ENCODE measurements around the gene SEC23A.
A peak's percentile ranks its signal among the peaks of the same experiment; 100 is the strongest.
"Not testable (repeated sequence)": the region's sequence is repeated elsewhere in the genome, so short reads cannot be mapped to it uniquely, and the experiment has no call there.

SEC23A gene

DNA sequence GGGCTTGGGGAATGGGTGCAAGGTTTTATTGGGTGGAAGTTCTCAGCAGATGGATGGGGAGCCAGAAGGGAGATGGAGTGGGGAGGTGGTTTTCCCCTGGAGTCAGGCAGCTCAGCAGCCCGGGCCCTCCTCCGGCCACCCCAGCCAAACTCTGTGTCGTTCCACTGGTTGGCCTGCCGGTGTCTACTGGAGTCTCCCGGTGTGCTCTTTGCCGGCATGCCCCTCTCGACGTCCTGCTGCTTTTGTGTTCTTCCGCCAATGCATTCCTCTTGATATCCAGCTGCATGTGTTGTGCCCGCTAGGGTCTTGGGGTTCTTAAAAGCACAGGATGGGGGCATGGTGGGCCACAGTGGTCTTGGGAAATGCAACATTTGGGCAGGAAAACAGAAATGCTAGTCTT is 72.8 kb downstream of the SEC23A start:
- no peak for DNase-seq (ENCODE audit: low read depth)

DNA sequence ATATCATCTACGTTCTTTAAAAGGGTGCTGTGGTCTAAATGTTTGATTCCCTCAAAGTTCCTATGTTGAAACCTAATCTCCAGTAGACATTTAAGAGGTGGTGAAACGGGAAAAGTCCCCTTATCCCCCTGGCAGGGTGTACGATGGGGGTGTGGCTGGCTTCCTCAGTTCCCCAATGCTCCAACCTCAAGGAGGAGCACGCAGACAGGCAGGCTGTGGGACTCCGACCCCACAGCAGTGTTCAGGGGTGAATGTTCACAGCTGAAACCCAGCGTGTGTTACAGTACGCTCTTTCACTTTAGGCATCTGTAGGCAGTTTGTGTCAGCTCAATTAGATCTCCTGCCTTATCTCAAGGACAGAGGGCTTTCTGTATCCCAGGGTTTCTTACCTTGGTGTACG is 73.2 kb downstream of the SEC23A start:
- DNase-seq (ENCODE audit: low read depth) = no peak

DNA sequence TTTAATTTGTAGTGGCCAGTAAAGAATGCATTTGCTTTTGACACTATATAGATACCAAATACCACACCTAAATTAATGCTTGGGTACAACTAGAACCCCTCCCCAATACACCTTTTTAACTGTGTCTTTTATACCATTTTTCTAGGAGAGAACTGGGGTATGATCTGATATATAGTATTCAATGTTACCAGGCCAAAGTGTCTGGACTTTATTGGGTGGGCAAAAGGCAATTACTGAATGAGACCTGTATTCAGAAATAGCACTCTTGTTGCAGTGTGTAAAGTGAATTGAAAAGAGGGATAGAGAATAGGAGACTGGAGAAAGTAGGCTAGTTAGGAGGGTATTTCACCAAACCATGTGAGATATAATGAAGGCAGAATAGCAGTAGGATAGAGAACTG is 74.4 kb downstream of the SEC23A start:
- no peak for DNase-seq (ENCODE audit: low read depth)

DNA sequence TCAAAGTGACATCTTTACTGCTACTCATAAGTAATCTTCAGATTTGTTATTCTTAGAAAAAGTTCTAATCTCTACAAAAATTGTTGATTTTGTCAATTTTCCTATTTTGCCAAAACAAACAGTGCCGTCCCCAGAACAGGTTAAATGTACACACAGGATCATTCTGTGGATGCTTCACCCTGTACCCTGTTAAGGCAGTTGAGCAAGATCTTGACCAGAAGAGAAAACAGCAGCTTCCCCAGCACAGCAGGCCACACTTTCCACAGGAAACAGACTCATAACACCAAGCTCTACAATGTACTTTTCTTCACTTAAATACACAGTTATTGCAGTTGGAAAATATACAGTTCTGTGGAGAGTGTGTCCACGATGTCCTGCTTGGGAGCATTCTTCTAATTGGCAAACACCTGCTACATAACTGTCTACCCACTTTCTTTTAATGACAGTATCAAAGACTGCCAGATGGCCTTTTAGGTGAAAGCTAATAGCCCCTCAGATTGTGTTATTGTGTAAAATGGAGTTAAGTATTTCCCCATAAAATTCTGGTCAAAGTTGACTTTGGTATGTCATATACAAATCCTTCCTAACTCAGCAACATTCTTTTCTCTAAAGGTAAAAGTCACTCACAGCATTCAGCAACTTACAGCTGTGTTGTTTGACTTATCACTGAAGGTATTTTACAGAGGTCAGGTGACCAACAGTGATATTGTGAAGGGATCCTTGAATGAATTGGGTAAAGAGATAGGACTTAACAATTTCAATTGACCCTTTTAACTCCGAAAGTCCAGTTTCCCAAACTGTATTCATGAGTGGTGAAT is 77.0 kb downstream of the SEC23A start:
- no peak for DNase-seq (ENCODE audit: low read depth)

DNA sequence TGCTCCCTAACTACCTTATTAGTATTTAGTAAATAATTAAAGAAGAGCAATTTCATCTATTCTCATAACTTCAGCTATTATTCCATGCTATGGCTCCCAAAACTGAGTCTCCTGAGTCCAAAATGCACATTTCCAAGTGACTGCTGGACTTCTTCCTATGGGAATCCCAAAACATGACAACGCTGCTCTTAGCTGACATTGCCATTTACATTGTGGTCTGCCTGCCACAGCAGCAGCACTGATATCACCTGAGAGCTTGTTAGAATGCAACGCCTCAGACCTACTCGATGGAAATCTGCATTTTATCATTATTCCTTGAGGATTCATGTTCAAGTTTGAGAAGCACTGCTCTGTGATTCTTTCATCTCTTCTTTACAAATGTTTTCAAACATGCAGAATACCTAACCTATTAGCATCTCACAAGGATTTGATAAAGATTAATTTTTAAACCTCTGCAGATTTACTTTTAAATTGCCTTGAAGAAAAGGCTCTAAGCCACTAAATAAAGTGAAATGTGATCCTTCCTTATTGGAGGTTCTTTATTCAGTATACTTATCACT is 77.7 kb downstream of the SEC23A start:
- DNase-seq (ENCODE audit: low read depth) = no peak

DNA sequence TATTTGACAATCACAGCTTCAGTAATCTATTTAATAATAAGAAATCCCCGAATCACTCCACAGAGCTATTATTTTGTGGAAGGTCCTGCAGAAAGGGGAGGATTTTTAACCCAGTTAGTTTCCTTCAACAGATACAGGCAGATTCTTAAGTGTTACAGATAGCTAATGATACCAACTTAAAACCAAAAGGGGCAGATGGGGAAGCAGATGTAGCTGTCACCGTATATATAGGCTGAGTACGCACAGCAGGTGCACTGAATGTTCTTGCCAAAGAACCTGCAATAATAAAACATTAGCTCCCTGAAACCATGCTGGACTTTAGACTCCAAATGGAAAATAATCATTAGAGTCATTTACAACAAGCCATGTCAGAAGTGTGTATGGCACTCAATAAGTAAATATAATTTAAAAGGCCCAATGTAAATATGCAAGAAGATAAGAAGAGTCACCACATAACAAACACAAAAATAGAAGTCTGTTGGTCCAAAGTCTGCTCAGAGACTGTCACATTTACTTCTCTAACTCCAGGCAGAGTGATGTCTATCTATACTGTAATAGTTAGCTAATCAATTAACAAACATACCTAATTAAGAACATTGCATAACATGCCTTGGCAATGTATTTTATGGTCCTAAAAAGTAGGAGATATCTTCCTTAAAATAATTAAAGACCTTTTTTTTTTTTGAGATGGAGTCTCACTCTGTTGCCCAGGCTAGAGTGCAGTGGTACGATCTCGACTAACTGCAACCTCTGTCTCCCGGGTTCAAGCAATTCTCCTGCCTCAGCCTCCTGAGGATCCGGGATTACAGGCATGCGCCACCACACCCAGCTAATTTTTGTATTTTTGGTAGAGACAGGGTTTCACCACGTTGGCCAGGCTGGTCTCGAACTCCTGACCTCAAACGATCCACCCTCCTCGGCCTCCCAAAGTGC is 78.8 kb downstream of the SEC23A start:
- no peak for DNase-seq (ENCODE audit: low read depth)

DNA sequence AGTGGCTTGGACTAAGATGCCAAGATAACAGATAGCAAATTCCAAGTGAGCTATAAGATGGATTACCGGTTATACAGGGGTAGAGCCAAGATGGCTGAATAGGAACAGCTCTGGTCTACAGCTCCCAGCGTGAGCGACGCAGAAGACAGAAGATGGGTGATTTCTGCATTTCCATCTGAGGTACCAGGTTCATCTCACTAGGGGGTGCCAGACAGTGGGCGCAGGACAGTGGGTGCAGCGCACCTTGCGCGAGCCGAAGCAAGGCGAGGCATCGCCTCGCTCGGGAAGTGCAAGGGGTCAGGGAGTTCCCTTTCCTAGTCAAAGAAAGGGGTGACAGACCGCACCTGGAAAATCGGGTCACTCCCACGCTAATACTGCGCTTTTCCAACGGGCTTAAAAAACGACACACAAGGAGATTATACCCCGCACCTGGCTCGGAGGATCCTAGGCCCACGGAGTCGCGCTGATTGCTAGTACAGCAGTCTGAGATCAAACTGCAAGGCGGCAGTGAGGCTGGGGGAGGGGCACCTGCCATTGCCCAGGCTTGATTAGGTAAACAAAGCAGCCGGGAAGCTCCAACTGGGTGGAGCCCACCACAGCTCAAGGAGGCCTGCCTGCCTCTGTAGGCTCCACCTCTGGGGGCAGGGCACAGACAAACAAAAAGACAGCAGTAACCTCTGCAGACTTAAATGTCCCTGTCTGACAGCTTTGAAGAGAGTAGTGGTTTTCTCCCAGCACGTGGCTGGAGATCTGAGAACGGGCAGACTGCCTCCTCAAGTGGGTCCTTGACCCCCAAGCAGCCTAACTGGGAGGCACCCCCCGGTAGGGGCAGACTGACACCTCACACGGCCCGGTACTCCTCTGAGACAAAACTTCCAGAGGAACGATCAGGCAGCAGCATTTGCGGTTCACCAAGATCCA is 85.7 kb downstream of the SEC23A start:
- DNase-seq (ENCODE audit: low read depth) = not testable (repeated sequence)

DNA sequence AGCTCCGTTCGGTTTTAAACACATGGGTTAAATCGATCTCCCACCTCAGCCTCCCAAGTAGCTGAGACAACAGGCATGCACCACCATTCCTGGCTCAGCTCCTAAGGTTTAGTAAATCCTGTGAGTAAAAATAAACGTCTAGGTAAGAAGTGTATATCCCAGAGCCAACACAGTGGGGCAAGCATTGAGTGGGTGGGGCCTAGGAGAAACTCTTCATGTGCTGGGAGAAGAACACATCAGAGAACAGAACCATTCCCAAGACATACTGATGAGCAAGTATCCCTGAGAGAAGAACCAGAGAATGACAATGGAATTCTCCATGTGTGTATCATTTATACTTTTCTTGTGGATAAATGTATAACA is 86.3 kb downstream of the SEC23A start:
- DNase-seq (ENCODE audit: low read depth) = no peak

DNA sequence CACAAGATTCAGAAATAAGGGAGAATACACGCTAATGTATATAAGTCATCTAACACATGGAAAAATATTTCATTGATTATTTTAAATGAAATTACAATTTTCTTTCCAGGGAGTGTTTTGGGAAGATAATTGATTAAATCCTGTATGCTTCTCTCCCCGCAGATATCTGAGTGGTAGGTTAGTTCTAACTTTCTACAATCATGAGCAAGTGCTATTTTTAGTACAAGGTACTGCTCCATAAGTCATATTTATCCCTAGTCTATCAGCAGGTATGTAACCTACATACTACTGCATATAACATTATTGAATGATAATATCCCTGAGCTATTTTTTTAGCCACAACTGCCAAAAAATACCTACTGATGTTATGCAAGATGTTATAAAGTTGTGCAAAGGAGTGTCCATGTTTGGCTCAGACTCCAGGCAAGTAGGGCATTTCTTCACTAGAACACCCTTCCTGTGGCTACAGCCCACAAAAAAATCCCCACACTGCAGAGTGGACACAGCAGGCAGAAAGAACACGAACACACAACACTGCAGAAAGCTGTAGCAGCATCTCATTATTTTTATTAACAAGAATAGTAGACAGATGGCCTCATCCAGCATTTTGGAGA is 87.0 kb downstream of the SEC23A start:
- DNase-seq (ENCODE audit: low read depth) = peak; percentile 18

DNA sequence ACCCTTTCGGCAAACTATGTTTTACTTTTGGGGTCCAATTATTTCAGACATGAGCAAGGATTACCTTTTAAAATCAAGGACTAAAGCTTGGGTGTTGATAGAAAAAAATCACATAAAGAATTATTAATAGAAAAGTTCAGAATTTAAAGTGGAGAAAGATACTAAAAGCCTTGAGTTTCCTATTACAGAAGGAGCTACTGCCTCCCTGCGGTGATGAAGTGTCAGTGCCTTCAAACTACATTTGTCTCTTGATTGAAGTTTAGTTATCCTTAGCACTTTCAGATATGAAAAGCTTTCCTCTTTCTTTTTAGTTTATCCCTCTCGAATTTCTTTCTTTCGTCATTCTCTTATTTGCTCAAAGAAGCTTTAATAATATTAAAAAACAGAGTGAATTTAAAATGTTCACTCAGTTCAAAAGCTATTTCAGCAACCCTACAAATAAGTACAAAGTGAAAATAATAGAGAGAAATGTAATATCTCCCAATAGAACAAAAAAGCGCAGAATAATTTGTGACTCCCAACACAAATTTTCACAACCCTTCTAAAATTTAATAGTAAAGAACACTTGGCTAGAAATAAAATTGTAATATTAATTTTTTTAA is 87.6 kb downstream of the SEC23A start:
- DNase-seq (ENCODE audit: low read depth) = peak; percentile 61

DNA sequence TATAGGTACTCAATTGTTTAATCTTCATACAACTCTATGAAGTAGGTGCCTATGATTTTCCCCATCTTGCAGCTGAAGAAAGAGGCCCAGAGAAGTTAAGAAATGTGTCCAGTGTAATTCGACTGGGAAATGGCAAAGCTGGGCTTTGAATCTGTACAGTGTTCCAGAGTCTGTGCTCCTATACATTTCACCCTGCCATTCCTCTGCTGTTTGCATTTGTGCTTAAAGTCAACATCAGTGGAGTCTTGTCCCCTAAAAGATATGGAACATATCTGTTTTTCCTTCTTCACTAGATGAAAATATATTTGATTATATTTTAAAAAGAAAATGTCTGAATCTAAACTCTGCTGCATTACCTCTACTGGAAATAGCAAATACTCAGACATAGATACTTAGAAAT is 88.6 kb downstream of the SEC23A start:
- DNase-seq (ENCODE audit: low read depth) = no peak

DNA sequence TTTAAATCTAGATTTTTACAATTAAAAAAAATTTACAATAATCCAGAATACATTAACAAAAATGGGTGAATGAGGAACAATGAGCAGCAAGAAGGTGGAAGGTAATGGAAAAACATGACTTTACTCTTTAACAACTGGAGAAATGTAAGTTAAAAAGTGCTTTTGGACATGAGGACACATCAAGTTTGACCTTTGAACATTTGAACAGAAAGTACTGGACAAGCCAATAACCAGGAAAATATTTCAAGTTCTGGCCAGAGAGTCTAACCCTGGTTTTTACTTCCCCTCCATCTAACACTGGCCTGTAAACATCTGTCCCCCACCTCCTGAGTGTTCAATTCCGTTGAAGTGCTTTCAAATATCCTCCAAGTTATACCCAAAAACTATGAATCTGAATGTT is 94.1 kb downstream of the SEC23A start:
- not testable (repeated sequence) for DNase-seq (ENCODE audit: low read depth)

DNA sequence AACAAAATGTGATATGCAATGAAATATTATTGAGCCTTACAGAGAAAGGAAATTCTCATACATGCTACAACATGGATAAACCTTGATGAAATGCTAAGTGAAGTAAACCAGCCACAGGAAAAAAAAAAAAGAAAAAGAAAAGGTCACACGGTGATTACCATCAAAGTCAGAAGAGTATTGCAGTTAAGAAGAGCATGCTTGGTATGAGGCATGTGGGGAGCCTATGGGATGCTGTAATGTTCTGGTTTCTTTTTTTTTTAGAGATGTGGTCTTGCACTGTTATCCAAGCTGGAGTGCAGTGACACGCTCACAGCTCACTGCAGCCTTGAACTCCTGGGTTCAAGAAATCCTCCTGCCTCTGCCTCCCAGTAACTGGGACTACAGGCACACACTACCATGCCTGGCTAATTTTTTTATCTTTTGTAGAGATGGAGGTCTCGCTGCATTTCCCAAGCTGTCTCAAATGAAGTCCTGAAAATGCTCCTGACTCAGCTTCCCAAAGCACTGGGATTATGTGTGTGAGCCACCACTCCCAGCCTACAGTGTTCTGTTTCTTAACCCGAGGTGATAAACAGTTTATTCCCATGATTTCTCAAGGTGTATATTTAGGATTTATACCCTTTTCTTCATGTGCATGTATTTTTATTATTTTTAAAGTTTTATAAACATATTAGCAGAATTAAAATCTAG is 96.2 kb downstream of the SEC23A start:
- peak; percentile 50 for DNase-seq (ENCODE audit: low read depth)

DNA sequence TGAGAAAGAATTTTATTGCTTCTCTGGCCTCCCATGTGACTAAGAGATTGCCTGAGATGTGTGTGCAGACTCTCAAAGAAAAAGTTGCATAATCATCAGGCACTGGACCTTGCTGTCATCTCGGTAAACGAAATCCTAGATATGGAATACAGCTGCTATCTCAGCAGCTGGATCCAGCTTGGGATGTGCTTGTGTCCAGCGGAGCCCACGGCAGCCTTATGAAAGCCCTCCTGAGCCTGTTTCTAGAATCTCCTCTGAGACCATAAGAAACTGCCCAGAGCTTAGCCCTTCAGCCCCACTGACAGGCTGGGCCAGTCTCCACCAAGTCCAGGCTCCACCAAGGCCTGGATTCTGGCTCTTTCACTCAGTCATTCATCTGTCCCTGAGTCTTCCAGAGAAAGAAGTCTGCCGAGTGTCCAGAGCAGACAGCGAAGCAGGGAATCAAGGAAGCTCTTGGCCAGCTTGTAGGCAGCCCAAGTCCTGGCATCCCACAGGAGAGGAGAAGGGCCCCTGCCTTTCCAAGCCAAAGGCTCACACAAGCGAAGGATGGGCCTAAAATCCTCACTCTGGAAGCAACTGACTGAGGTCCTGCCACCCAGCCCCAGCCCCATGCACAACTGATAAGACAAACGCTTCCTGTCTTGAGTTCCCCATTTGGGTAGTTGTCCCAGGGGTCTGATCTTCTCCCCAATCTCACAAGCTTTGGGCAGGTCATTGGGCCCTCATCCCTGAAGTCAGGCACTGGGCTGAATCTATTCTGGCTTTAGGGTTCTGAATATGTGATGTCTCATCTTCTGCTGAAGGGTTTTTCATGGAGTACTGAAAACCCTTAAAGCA is 97.8 kb downstream of the SEC23A start:
- DNase-seq (ENCODE audit: low read depth) = peak; percentile 10

DNA sequence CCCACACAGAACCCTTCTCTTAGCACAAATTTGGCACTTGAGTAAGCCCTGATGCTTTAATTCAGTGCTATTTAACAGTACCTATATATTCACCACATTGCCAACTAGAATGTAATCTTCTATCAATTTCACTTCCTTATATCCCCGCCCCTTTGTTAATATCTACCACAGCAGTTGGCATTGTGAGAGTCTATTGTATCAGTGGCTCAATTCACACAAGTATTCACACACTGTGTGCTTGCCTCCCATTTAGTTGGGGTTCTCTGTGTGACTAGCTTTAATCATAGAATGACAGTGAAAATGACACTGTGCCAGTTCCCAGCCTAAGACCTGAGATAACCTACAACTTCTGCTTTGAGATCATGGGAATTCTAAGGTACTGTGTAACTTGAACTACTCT is 103.1 kb downstream of the SEC23A start:
- DNase-seq (ENCODE audit: low read depth) = no peak

DNA sequence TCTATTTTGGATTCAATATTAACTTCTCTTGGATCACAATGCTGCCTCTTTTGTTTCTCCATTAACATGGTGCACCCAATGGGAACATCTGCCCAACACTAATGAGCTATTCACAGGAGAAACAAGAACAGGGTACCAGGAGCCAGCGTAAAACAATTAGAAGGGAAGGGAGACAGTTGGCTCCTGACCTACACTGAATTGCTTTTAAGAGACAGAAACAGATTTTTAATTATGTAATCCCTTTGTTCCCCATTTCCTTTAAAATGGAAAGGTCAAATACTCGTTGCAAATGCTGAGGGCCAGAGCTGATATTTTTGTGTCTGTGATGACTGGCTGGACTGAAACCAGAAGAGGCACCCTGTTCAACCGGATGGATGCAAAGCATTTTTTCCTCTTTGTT is 108.3 kb downstream of the SEC23A start:
- no peak for DNase-seq (ENCODE audit: low read depth)

DNA sequence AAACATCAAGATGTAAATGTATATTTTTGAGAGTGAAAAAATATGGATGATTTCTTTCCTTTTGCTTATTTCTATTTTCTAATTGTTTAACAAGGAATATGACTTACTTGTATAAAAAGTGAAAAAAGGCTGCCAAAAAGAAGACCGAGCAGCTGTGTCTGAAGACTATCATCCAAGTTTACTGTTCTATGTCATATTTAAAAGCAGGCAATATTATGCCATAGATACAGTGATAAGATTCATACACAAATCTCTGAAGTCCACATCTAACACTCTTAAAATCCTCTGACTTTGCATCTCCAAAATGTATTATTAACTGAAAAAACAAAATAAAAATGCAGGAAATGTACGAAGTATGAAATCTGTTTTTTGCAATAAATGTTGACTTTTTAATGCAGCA is 109.1 kb downstream of the SEC23A start:
- DNase-seq (ENCODE audit: low read depth) = no peak

DNA sequence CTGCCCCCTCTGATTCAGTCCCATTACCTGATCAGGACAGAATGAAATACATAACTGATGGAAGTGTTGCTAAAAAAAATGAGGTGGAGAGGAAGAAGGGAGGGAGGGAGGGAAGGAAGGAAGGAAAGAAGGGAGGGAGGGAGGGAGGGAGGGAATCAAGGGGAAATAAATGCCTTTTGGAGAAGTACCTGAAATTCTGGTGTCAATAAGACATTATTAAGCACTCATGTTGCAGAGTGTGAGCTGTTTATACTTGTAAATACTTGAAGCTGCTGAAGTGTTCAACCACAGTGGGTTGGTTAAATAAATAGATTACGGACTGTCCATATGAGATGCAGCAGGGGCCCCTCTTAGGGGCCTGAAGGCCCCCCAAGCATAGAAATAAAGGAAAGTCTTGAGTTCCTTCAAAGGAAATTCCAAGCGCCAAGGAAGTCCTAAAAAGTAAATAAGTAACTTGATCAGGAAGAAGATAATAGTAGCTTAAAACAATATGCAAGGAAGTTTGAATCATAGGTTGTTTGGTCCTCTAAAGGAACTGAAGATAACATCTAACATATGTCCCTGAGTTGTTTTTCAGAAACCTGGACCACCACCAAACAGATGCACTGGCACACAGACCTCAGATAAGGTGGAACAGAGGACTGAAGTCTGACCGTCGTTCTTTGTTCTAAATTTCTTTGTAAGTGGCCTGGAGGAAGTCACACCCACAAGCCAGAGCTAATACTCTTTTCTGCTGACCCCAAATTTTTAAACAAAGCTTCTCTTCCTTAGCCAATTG is 110.8 kb downstream of the SEC23A start:
- DNase-seq (ENCODE audit: low read depth) = no peak

DNA sequence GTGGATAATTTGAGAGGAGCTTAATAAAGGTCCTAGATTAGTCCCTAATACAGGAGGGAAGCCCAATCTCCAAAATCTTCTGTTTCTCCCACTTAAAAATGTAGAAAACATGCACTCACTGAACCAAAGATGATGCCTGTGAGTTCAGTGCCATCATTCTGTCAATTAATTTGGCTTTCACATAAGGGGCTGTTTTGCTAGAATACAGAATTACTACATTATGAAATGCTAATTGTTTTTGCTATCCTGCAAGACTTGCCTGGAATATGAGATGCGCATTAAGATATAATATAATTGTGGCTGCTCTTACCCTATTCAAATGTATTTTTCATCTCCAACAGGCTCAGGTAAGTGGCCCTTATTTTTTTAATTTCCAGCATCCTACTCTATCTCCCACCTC is 111.7 kb downstream of the SEC23A start:
- no peak for DNase-seq (ENCODE audit: low read depth)

All from EH (cell line).